IPS-20b (cell line): Measurements from ENCODE around the gene SPATA31D4.
"Not testable (repeated sequence)": the region's sequence is repeated elsewhere in the genome, so short reads cannot be mapped to it uniquely, and the experiment has no call there.

ENCODE experiments used
- H3K27ac ChIP-seq: one replicate; pipeline ENCODE4 v1.5.1; 2013; ENCODE audit warnings: low read length
- H3K27me3 ChIP-seq: 2 replicates; pipeline ENCODE4 v1.6.1; 2013; ENCODE audit warnings: mild to moderate bottlenecking, low read length, inconsistent platforms; ENCODE audit not compliant: insufficient read depth
- H3K36me3 ChIP-seq: 2 replicates; pipeline ENCODE4 v1.6.1; 2013; ENCODE audit warnings: low read depth, mild to moderate bottlenecking, inconsistent platforms, low read length, moderate library complexity; ENCODE audit not compliant: insufficient read depth
- H3K4me1 ChIP-seq: 2 replicates; pipeline ENCODE4 v1.6.1; 2013; ENCODE audit warnings: mild to moderate bottlenecking, control low read depth, inconsistent platforms, low read length, moderate library complexity; ENCODE audit not compliant: insufficient read depth
- H3K4me3 ChIP-seq: 2 replicates; pipeline ENCODE4 v1.5.1; 2013; ENCODE audit warnings: mild to moderate bottlenecking, low read length, inconsistent platforms
- H3K9ac ChIP-seq: 2 replicates; pipeline ENCODE4 v1.6.1; 2013; ENCODE audit warnings: low read depth, mild to moderate bottlenecking, inconsistent platforms, low read length, moderate library complexity
- H3K9me3 ChIP-seq: 2 replicates; pipeline ENCODE4 v1.6.1; 2013; ENCODE audit warnings: mild to moderate bottlenecking, low read depth, low read length, inconsistent platforms; ENCODE audit not compliant: insufficient read depth

Gene SPATA31D4

GRCh38 chr9:81906671-81907070, 21.6 kb upstream of the SPATA31D4 start:
- Histone ChIP-seq H3K4me1 (no peaks in the 10 kb centered on the region), H3K4me3 (no peak overlapping the region), H3K9ac (no peak overlapping the region), H3K27ac (no peak overlapping the region), H3K9me3 (no peaks in the 10 kb centered on the region), H3K36me3 (no peaks in the 10 kb centered on the region), H3K27me3 (no peaks in the 10 kb centered on the region)

GRCh38 chr9:81912135-81912534, 16.1 kb upstream of the SPATA31D4 start:
- no peaks in the 10 kb centered on the region for H3K9me3 ChIP-seq
- H3K27ac ChIP-seq = no peak overlapping the region
- no peak overlapping the region for H3K9ac ChIP-seq
- no peak overlapping the region for H3K4me3 ChIP-seq
- no peaks in the 10 kb centered on the region for H3K36me3 ChIP-seq
- no peaks in the 10 kb centered on the region for H3K27me3 ChIP-seq
- H3K4me1 ChIP-seq = no peaks in the 10 kb centered on the region

GRCh38 chr9:81915801-81916505, 12.3 kb upstream of the SPATA31D4 start:
- H3K27me3 ChIP-seq = no peaks in the 10 kb centered on the region
- no peak overlapping the region for H3K4me3 ChIP-seq
- H3K9me3 ChIP-seq = no peaks in the 10 kb centered on the region
- no peak overlapping the region for H3K27ac ChIP-seq
- H3K4me1 ChIP-seq = no peaks in the 10 kb centered on the region
- no peaks in the 10 kb centered on the region for H3K36me3 ChIP-seq
- no peak overlapping the region for H3K9ac ChIP-seq

DNA sequence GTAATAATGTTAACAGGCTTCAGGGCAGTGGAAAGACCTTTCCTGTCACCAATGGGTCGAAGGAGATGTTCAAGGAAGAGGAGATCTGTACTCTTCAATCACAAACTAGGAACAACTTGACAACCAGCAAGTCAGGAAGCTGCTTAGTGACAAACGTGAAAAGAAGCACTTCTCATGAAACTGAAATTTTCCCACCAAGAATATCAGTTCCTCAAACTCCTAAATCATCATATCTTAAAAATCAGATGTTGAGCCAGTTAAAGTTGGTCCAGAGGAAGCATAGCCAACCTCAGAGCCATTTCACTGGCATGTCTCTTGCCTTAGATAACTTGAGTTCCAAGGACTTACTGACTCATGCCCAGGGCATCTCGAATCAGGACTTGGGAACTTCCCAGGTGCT, 9.7 kb upstream of the SPATA31D4 start:
- not testable (repeated sequence) for H3K36me3 ChIP-seq, H3K27ac ChIP-seq, H3K27me3 ChIP-seq, H3K9ac ChIP-seq, H3K9me3 ChIP-seq, H3K4me3 ChIP-seq, H3K4me1 ChIP-seq

- H3K27me3 ChIP-seq = not testable (repeated sequence)
Measured at GRCh38 chr9:81930147-81930546, 1.9 kb downstream of the SPATA31D4 start.

GRCh38 chr9:81933547-81933946, 5.3 kb downstream of the SPATA31D4 start:
- H3K27me3 ChIP-seq, H3K4me3 ChIP-seq, H3K9ac ChIP-seq, H3K36me3 ChIP-seq, H3K9me3 ChIP-seq, H3K4me1 ChIP-seq, H3K27ac ChIP-seq: not testable (repeated sequence)

More at GRCh38 chr9:81930147-81930546, 1.9 kb downstream of the SPATA31D4 start:
- not testable (repeated sequence) for H3K9ac ChIP-seq, H3K9me3 ChIP-seq, H3K4me3 ChIP-seq, H3K27ac ChIP-seq, H3K4me1 ChIP-seq, H3K36me3 ChIP-seq

DNA sequence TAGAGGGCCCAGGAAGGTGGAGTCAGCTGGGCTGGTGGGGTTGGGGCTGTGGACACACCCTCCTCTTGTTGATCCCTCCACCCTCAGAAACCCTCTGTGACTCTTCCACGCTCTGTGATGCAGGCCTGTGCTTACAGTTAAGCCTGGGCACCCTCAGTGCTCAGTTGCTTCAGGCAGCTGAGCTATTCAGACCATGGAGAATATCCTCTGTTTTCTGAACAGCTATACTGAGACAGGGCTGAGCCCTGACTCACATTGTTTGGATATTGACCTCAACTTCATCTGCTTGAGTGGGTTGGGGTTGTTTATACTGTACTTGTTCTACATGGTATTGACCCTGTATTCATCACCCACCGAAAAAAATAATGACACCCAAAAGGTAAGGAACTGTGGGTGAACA, 15.2 kb downstream of the SPATA31D4 start, which contains the start of gene SPATA31D3:
Gene SPATA31D3, plus strand, starts transcription at position 108 of the 400 bp plus-strand sequence. Its CDS starts 86 bp downstream, at position 194.
- not testable (repeated sequence) for H3K4me3 ChIP-seq, H3K9ac ChIP-seq, H3K27me3 ChIP-seq, H3K4me1 ChIP-seq, H3K27ac ChIP-seq, H3K9me3 ChIP-seq, H3K36me3 ChIP-seq

GRCh38 chr9:81948650-81949049, 20.4 kb downstream of the SPATA31D4 start:
- H3K4me3 ChIP-seq, H3K36me3 ChIP-seq, H3K4me1 ChIP-seq, H3K27ac ChIP-seq, H3K9me3 ChIP-seq, H3K27me3 ChIP-seq, H3K9ac ChIP-seq: not testable (repeated sequence)

- no peak overlapping the region for H3K4me3 ChIP-seq
- no peak overlapping the region for H3K9ac ChIP-seq
- H3K9me3 ChIP-seq = peaks cover 27% of the 10 kb centered on the region
- no peak overlapping the region for H3K27ac ChIP-seq
- no peaks in the 10 kb centered on the region for H3K27me3 ChIP-seq
- H3K36me3 ChIP-seq = no peaks in the 10 kb centered on the region
- no peaks in the 10 kb centered on the region for H3K4me1 ChIP-seq
Measured at GRCh38 chr9:81953096-81953495, 24.9 kb downstream of the SPATA31D4 start.

- H3K27me3 ChIP-seq = no peaks in the 10 kb centered on the region
- peaks cover 27% of the 10 kb centered on the region for H3K9me3 ChIP-seq
- no peak overlapping the region for H3K4me3 ChIP-seq
- H3K4me1 ChIP-seq = no peaks in the 10 kb centered on the region
- H3K36me3 ChIP-seq = no peaks in the 10 kb centered on the region
- H3K9ac ChIP-seq = no peak overlapping the region
- H3K27ac ChIP-seq = no peak overlapping the region
Measured at GRCh38 chr9:81955625-81956024, 27.4 kb downstream of the SPATA31D4 start.

DNA sequence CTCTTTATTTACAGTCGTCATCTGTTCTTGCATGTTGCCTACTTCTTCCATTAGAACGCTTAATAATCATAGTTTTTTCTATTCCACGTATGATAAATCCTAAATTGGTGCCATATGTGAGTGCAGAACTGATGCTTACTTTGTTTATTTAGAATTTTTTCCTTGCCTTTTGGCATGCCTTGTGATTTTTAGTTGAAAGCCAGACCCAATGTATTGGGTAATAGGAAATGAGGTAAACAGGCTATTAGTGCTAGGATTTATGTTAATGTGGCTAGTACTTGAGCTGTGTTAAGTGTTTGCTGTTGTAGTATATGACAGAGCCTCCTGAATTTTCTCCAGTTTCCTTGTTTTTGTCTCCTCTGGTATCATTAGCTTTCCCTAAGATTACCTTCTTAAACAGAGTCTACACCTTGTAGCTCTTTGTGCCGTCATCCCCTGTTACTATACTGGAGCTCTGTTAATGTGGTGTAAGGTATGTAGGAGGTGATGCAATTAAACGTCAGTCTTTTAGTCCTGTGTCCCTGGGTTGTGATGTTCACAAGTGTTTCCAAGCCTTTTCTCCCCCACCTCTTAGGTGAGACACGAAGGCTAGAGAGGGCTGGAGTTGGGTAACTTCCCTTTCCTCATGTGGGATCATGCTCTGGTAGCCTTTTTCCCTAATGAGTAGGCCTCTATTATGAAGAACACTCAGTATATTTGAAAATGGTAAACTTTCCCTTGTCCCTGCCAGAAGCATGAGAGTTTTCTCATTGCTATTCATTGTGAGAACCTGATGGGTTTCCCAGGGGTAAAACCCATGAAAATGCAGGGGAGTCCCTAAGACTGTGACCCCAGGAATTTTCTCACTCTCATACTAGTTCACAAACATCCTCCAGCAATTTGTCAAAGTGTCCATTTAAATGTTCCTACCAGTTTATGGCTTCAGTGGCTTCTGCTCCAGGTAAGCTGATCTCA, 36.3 kb downstream of the SPATA31D4 start:
- Histone ChIP-seq H3K9me3 (no peaks in the 10 kb centered on the region), H3K27me3 (no peaks in the 10 kb centered on the region), H3K9ac (no peak overlapping the region), H3K27ac (no peak overlapping the region), H3K4me3 (no peak overlapping the region), H3K36me3 (no peaks in the 10 kb centered on the region), H3K4me1 (no peaks in the 10 kb centered on the region)

- H3K27ac ChIP-seq = no peak overlapping the region
- H3K9ac ChIP-seq = no peak overlapping the region
- H3K27me3 ChIP-seq = no peaks in the 10 kb centered on the region
- H3K4me1 ChIP-seq = no peaks in the 10 kb centered on the region
- H3K9me3 ChIP-seq = no peaks in the 10 kb centered on the region
- H3K36me3 ChIP-seq = no peaks in the 10 kb centered on the region
- no peak overlapping the region for H3K4me3 ChIP-seq
Measured at GRCh38 chr9:81968026-81968425, 39.8 kb downstream of the SPATA31D4 start.
